Measurements from ENCODE around the gene BEGAIN. TPM values are rescaled to one million over a fixed set of nuclear protein-coding genes. Genes with fewer than 3 reads are reported as not detected.

The BEGAIN gene
- total and polyA plus RNA-seq, 2 donors (not counting 3 experiments of a cell fraction or from before 2014, with no cell fraction given), result 0.49 TPM; not detected in 1

GRCh38 chr14:100502622-100503220, 84.5 kb downstream of the BEGAIN start:
- H3K27ac ChIP-seq (ENCODE audit: insufficient read depth, low read depth, low read length), result no peak overlapping the region
- H3K4me1 ChIP-seq (ENCODE audit: control insufficient read depth, extremely low read depth, insufficient read depth, low read length), result no peaks in the 10 kb centered on the region
- H3K9me1 ChIP-seq (replicated peaks; ENCODE audit: control insufficient read depth, extremely low read depth, insufficient read depth, low read length), result no peaks in the 10 kb centered on the region
- TF ChIP-seq FOS (IDR thresholded peaks at IDR 0.05; ENCODE audit: borderline replicate concordance, insufficient read depth, low read length), result no peak
- no peak for TF ChIP-seq EZH2 (IDR thresholded peaks at IDR 0.05; ENCODE audit: borderline replicate concordance, low read depth, low read length, severe bottlenecking)
- no peak for TF ChIP-seq GATA2 (IDR thresholded peaks at IDR 0.05; ENCODE audit: insufficient read depth, insufficient read length, low read depth, low read length)
- no peak for TF ChIP-seq POLR2A (IDR thresholded peaks at IDR 0.05; ENCODE audit: low read depth, low read length)
- no peak for TF ChIP-seq JUN (IDR thresholded peaks at IDR 0.05; ENCODE audit: borderline replicate concordance, insufficient read depth, insufficient read length, low read depth)
- TF ChIP-seq MYC (IDR thresholded peaks at IDR 0.05; ENCODE audit: low read depth, low read length), result no peak
- TF ChIP-seq MAX (IDR thresholded peaks at IDR 0.05; ENCODE audit: insufficient read depth, insufficient read length), result no peak
- TF ChIP-seq CTCF (IDR thresholded peaks at IDR 0.05; ENCODE audit: extremely low read depth in 1 of 2, insufficient read depth in 1 of 2, low read depth in 1 of 2, low read length in 2 of 2), result no peak
- no peaks in the 10 kb centered on the region for H3K27me3 ChIP-seq (ENCODE audit: control insufficient read depth in 2 of 2, insufficient read depth in 2 of 2, low read length in 2 of 2)
- DNase-seq (ENCODE audit: low read depth, low spot score) (no peak), FAIRE-seq (no peak)
- H3K9ac ChIP-seq (replicated peaks; ENCODE audit: extremely low read depth, insufficient read depth, low read length), result no peak overlapping the region
- BruUV-seq (replicated peaks), result no TSS peak
- no peaks in the 10 kb centered on the region for H3K79me2 ChIP-seq (ENCODE audit: control insufficient read depth, insufficient read depth, low read length)
- intact Hi-C loops (cut with micrococcal nuclease) (no loop called here), dilution Hi-C loops (cut with MboI; ENCODE audit: extremely low pct_ligation_motif_present, low sequenced_read_pairs) (no loop called here)
- no peak overlapping the region for H2AFZ ChIP-seq (ENCODE audit: low read depth, low read length)
- POLR2A ChIA-PET, result no interaction called here
- CTCF ChIA-PET, result no interaction called here
- H3K9me3 ChIP-seq (replicated peaks; ENCODE audit: control insufficient read depth, insufficient read depth, low read length), result no peaks in the 10 kb centered on the region
- no peak overlapping the region for H3K4me2 ChIP-seq (ENCODE audit: insufficient read depth, low read length)
- H3K36me3 ChIP-seq (ENCODE audit: control insufficient read depth in 2 of 2, extremely low read depth in 1 of 2, insufficient read depth in 2 of 2, low read length in 2 of 2), result no peaks in the 10 kb centered on the region
- no peak overlapping the region for H3K4me3 ChIP-seq (replicated peaks in 1 of 3; ENCODE audit: insufficient read depth in 1 of 3, low read depth in 1 of 3, low read length in 3 of 3)
- H4K20me1 ChIP-seq (replicated peaks; ENCODE audit: control insufficient read depth, extremely low read depth, insufficient read depth, low read length), result no peaks in the 10 kb centered on the region
